ENCODE results near the gene CCDC171. TPM values are rescaled to one million over a fixed set of nuclear protein-coding genes. Genes with fewer than 3 reads are reported as not detected.

The CCDC171 gene
- total RNA-seq, 1 experiment from 2014 or later, result 2.4 TPM

DNA sequence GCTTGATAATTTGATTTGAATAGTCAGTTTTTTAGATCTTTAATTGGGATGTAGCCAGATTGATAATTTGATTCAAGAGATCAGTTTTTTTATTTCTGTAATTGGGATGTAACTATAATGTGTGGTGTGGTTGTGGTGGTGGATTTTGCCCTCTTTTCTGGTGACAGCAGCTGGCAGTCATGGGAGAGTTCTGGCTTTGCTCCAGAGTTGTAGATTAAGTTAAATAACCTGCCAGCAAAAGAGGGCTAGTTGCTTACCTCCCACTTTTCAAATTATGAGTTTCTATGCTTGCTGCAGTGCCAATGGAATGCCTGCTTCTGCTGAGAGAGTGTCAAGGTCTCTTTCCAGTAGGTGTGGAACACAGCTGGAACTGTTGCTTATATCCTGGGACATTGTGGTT is 315.1 kb downstream of the CCDC171 start:
- H2BK12ac ChIP-seq (ENCODE audit: insufficient read length, low read depth, low read length), result no peak overlapping the region
- no peak overlapping the region for H2BK120ac ChIP-seq (ENCODE audit: low read depth, low read length, poor library complexity, severe bottlenecking)
- H3K9me3 ChIP-seq (ENCODE audit: control insufficient read depth, low read depth, low read length), result no peaks in the 10 kb centered on the region
- no peak overlapping the region for H3T11ph ChIP-seq (ENCODE audit: low read length)
- DNase-seq, result no peak
- no peak overlapping the region for H3K27ac ChIP-seq (ENCODE audit: insufficient read length, low read depth, low read length)
- no peak overlapping the region for H2BK5ac ChIP-seq (ENCODE audit: insufficient read length, low read length)
- no peaks in the 10 kb centered on the region for H3K27me3 ChIP-seq (ENCODE audit: insufficient read depth, low read length)
- H3K18ac ChIP-seq (ENCODE audit: insufficient read length, low read depth, low read length), result no peak overlapping the region
- H3K23ac ChIP-seq (ENCODE audit: insufficient read length, low read depth, low read length), result no peak overlapping the region
- no peaks in the 10 kb centered on the region for H3K9me3 Mint-ChIP-seq
- H4K91ac ChIP-seq (ENCODE audit: insufficient read length, low read depth, low read length), result no peak overlapping the region
- no peak overlapping the region for H4K8ac ChIP-seq (replicated peaks; ENCODE audit: insufficient read length, low read depth, low read length)
- H3K4me1 Mint-ChIP-seq, result no peaks in the 10 kb centered on the region
- no peak overlapping the region for H3K56ac ChIP-seq (ENCODE audit: insufficient read length, low read depth, low read length)
- H2AFZ ChIP-seq (ENCODE audit: low read length), result no peak overlapping the region
- H3K14ac ChIP-seq (ENCODE audit: insufficient read depth, low read length), result no peak overlapping the region
- H3K27ac Mint-ChIP-seq, result no peak overlapping the region
- no peak overlapping the region for H2AK5ac ChIP-seq (ENCODE audit: insufficient read length, low read length)
- no peak overlapping the region for H4K5ac ChIP-seq (ENCODE audit: insufficient read length, low read depth, low read length)
- H2BK20ac ChIP-seq (ENCODE audit: low read depth, low read length, poor library complexity, severe bottlenecking), result no peak overlapping the region
- H3K79me2 ChIP-seq (ENCODE audit: insufficient read depth, low read length), result no peaks in the 10 kb centered on the region
- H3K4me3 Mint-ChIP-seq, result no peak overlapping the region
- no peaks in the 10 kb centered on the region for H3K23me2 ChIP-seq (ENCODE audit: insufficient read length, low read depth, low read length, poor library complexity, severe bottlenecking)
- no peaks in the 10 kb centered on the region for H3K79me1 ChIP-seq (ENCODE audit: insufficient read depth, low read depth, low read length, poor library complexity, severe bottlenecking)
- no peaks in the 10 kb centered on the region for H3K36me3 Mint-ChIP-seq (ENCODE audit: insufficient read depth in 1 of 3, low read depth in 3 of 3)
- H3K27me3 Mint-ChIP-seq (ENCODE audit: low read depth), result no peaks in the 10 kb centered on the region
- no peak overlapping the region for H3K4ac ChIP-seq (ENCODE audit: low read depth, low read length)
- no peak overlapping the region for H2BK15ac ChIP-seq (ENCODE audit: low read depth, low read length)
- no peak overlapping the region for H3K4me2 ChIP-seq (ENCODE audit: insufficient read depth, insufficient read length, low read length)
- no peaks in the 10 kb centered on the region for H4K20me1 ChIP-seq (ENCODE audit: control insufficient read depth, insufficient read depth, insufficient read length)
- H3K9ac ChIP-seq (ENCODE audit: extremely low read depth, insufficient read length, low read length), result no peak overlapping the region
- no peaks in the 10 kb centered on the region for H3K4me1 ChIP-seq (ENCODE audit: insufficient read depth, low read length)
- no peak for TF ChIP-seq CTCF (conservative IDR thresholded peaks at IDR 0.05)

Measured in H9 (cell line).